NK-92 treated with Interleukin-12 subunit alpha and Interleukin-12 subunit beta, amount 100 ng/mL, for 24 hours (cell line): ENCODE data around the gene DNAAF3.
A peak's percentile ranks its signal among the peaks of the same experiment; 100 is the strongest.
"Not testable (repeated sequence)": the region's sequence is repeated elsewhere in the genome, so short reads cannot be mapped to it uniquely, and the experiment has no call there.

Experiments used
- DNase-seq: peaks from one replicate; lab custom pipeline; 2025; lab: John Stamatoyannopoulos, UW

DNAAF3 gene

GRCh38 chr19:55175117-55175867 is 8.9 kb upstream of the DNAAF3 start:
- DNase-seq, result no peak

GRCh38 chr19:55174425-55175116 is 8.2 kb upstream of the DNAAF3 start:
- no peak for DNase-seq

- no peak for DNase-seq
Observed at GRCh38 chr19:55173714-55174409, 7.4 kb upstream of the DNAAF3 start.

GRCh38 chr19:55173186-55173713 is 6.8 kb upstream of the DNAAF3 start:
- no peak for DNase-seq

- no peak for DNase-seq
Observed at GRCh38 chr19:55172741-55173140, 6.3 kb upstream of the DNAAF3 start.

GRCh38 chr19:55172318-55172717 is 5.9 kb upstream of the DNAAF3 start:
- not testable (repeated sequence) for DNase-seq

- DNase-seq, result no peak
Observed at GRCh38 chr19:55171440-55171839, 5.0 kb upstream of the DNAAF3 start.

- no peak for DNase-seq
Observed at GRCh38 chr19:55169136-55169535, 2.7 kb upstream of the DNAAF3 start.

GRCh38 chr19:55165952-55166529 is 372 bp downstream of the DNAAF3 start:
- DNase-seq, result no peak

GRCh38 chr19:55161571-55162322 is 4.7 kb downstream of the DNAAF3 start:
- DNase-seq, result no peak

GRCh38 chr19:55160986-55161365 is 5.4 kb downstream of the DNAAF3 start:
- DNase-seq, result no peak

- DNase-seq, result peak; percentile 90
Observed at GRCh38 chr19:55160128-55160985, 6.1 kb downstream of the DNAAF3 start.

GRCh38 chr19:55158848-55159749 is 7.3 kb downstream of the DNAAF3 start:
- no peak for DNase-seq

GRCh38 chr19:55158423-55158822 is 8.0 kb downstream of the DNAAF3 start:
- no peak for DNase-seq

GRCh38 chr19:55157064-55157908 is 9.1 kb downstream of the DNAAF3 start, which contains the start of gene TNNI3:
Gene TNNI3 (minus strand): TSS chr19:55157732. CDS start chr19:55157589, 143 bp downstream.
- no peak for DNase-seq

GRCh38 chr19:55156202-55157063 is 10.0 kb downstream of the DNAAF3 start:
- no peak for DNase-seq

- DNase-seq, result not testable (repeated sequence)
Observed at GRCh38 chr19:55155784-55156183, 10.6 kb downstream of the DNAAF3 start.
